ENCODE measurements around the gene SHB.

SHB gene

DNA sequence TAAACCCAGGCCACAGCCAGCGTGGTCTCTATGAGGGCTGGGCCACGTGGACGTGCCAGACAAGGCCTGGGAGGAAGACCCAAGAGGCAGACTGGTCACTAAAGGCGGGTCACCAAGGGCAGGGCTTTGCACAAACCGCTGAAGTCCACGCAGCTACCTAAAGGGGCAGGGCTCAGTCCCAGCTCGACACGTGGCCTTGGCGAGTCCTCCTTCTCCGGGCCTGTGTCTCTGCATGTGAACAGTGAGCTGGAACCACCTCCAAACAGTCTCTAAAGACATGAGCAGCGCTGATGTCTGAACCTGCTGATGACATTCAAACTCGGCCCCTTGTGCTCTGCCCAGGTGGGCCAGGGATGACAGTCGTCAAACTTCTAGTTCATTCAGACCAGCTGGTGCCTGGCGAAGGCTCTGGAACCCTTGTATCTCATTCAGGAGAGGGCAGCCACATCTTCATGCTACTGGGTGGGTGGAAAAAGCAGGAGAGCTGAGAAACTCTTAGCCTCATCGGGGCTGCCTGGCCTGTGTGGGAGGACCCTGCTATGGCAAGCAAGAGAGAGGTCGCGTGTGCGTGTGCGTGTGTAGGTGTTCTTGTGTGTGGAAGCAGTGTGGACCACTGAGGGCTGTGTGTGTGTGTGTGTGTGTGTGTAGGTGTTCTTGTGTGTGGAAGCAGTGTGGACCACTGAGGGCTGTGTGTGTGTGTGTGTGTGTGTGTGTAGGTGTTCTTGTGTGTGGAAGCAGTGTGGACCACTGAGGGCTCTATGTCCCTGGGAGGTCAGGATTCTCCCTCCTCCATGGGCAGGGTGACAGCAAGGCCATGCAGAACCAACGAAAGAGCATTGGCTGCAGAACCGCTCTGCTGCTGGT, 151.0 kb downstream of the SHB start:
- TF ChIP-seq, protein P1, sequence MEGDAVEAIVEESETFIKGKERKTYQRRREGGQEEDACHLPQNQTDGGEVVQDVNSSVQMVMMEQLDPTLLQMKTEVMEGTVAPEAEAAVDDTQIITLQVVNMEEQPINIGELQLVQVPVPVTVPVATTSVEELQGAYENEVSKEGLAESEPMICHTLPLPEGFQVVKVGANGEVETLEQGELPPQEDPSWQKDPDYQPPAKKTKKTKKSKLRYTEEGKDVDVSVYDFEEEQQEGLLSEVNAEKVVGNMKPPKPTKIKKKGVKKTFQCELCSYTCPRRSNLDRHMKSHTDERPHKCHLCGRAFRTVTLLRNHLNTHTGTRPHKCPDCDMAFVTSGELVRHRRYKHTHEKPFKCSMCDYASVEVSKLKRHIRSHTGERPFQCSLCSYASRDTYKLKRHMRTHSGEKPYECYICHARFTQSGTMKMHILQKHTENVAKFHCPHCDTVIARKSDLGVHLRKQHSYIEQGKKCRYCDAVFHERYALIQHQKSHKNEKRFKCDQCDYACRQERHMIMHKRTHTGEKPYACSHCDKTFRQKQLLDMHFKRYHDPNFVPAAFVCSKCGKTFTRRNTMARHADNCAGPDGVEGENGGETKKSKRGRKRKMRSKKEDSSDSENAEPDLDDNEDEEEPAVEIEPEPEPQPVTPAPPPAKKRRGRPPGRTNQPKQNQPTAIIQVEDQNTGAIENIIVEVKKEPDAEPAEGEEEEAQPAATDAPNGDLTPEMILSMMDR (IDR thresholded peaks at IDR 0.05), result no peak
- TF ChIP-seq ZFX (IDR thresholded peaks at IDR 0.05; ENCODE audit: borderline replicate concordance), result no peak
- no peak overlapping the region for H3K27ac ChIP-seq

DNA sequence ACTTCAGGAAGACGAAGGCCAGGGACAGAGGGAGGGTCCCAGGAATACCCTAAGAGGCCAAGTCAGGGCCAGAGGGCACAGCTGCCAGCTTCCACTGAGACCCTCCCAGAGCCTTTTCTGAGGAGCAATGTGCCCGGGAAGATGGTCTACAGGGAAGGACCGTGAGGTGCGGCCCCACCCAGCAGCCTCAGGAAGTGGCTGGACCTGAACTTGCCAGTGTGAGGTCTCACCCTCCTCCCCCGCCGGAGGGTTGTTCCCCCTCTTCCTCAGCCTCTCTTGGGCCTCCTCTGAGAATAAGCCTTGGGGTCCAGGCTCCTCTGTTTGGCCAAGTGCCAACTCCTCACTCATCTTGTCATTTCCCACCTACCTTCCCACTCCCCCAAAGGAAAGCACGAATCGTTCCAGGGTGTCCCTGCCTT, 151.7 kb downstream of the SHB start:
- no peak for TF ChIP-seq ZFX (IDR thresholded peaks at IDR 0.05; ENCODE audit: borderline replicate concordance)
- TF ChIP-seq, protein P1 (IDR thresholded peaks at IDR 0.05), result no peak
- H3K27ac ChIP-seq, result no peak overlapping the region

DNA sequence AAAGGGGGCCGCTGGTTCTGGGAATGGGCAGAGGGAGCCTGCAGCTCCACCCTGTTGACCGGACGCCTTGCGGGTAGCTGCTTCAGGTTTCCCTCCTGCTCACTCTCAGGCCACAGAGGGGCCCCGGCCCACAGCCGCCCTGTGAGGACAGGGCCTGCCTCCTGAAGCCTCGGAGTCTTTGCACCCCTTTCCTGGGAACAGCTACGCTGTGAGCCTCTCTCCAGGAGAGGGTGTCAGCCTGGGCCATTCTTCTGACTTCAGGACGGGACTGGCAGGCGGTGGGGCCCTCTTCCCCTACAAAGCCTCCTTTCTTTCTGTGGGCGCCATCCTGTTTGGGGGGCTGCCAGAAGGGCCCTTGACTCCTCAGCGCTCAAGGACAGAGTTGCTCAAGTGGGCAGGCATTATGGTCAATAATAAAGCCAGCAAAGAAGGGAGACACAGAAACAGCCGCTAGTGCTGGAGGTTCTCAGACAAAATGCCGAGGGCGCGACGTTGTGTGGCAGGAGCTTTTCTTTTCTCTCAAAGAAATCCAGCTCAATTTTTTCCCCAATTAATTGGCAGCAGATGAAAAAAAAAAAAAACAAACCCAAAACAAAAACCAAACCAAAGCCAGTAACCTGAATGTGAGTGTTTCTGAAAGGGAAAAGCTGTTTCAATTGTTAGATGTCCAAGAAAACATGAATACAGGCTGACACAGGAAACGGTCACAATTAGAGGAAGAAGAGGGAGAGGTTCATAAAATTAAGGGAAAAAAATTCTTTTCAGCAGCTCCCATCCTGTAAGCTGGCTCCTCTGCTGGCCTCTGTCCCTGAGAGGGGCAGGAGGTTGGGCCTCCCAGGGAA, 152.3 kb downstream of the SHB start:
- H3K27ac ChIP-seq, result no peak overlapping the region
- TF ChIP-seq ZFX (IDR thresholded peaks at IDR 0.05; ENCODE audit: borderline replicate concordance), result no peak
- TF ChIP-seq, protein P1 (IDR thresholded peaks at IDR 0.05), result no peak

DNA sequence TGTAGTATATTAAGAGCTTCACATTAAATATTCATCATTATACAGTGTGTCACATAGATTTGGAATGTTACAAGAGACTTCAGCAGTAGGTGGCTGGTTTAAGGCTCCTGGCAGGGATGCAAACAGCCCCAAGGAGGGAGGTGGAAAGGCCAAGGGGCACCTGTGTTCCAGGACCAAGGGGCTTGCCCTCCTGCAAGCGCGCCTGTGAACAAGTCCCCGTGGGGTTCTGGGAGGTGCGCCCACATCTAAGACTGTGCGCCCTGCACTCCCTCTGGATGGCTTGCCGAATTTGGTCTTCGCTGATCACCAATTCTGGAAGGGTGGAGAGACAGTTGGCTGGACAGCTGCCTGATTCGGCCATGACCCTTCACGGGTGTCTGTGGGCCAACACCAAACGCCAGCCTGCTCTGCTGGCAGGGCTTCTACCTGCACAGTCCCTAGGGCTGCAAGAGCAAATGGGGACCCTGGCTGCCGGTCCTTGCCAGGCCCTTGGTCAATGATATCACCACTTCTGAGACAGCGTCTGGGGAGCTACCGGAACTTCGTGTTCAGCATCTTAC, 153.0 kb downstream of the SHB start:
- TF ChIP-seq ZFX (IDR thresholded peaks at IDR 0.05; ENCODE audit: borderline replicate concordance), result no peak
- TF ChIP-seq, protein P1 (IDR thresholded peaks at IDR 0.05), result no peak
- H3K27ac ChIP-seq, result no peak overlapping the region

DNA sequence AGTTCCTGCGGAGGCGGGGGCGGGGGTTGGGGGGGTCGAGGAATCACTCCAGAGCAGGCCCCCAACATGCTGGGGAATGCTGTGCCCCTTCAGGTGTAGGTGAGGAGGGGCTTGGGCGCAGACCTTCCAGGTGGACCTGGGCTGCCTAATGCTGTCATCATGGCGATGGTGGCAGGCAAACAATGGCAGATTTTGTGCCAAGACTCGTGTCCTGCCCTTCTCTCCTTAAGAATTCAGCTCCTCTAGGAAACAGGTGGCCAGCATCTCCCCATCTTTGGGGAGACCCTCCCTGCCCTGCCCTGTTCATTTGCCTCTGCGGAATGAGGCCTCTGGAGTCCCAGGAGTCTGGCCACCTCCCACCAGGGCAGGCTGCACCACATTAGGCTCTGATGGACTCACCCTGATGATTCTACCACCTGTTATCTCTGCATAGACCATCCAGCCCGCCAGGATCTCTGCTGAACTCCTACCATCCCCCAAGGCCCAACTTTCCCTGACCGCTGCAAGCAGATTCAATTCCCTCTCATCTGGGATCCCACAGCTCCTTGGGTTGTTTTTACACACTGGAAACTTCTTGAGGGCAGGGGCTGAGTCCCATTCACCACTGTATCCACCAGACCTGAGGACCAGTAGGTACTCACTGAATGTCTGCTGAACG, 154.2 kb downstream of the SHB start:
- TF ChIP-seq, protein P1 (IDR thresholded peaks at IDR 0.05), result no peak
- TF ChIP-seq ZFX (IDR thresholded peaks at IDR 0.05; ENCODE audit: borderline replicate concordance), result no peak
- H3K27ac ChIP-seq, result no peak overlapping the region

DNA sequence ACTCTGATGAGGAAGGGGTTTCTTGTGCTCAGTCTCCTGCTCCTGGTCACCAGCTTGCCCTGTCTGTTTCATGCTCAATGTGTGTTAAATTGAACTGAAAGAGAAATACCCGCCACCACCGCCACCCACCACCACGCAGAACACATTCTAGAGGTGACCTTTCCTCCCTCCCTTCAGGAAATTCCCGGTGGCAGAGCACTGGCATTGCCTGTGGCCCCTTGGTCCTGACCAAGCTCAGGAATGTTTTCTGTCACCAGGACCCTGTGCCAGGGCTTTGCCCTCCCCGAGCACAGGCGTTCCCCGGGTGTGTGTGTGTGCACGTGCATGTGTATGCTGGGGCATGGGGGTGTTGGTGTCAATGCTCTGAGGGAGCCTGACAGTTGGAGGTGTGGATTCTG, 154.9 kb downstream of the SHB start:
- TF ChIP-seq, protein P1 (IDR thresholded peaks at IDR 0.05), result no peak
- no peak overlapping the region for H3K27ac ChIP-seq

All from 22Rv1 (cell line).